SIG-M5 (cell line): ENCODE data around the gene RAP1GAP2.
A peak's percentile ranks its signal among the peaks of the same experiment; 100 is the strongest.

ENCODE experiments used
- DNase-seq: peaks from one replicate; lab custom pipeline; 2025; lab: John Stamatoyannopoulos, UW

RAP1GAP2 gene

DNA sequence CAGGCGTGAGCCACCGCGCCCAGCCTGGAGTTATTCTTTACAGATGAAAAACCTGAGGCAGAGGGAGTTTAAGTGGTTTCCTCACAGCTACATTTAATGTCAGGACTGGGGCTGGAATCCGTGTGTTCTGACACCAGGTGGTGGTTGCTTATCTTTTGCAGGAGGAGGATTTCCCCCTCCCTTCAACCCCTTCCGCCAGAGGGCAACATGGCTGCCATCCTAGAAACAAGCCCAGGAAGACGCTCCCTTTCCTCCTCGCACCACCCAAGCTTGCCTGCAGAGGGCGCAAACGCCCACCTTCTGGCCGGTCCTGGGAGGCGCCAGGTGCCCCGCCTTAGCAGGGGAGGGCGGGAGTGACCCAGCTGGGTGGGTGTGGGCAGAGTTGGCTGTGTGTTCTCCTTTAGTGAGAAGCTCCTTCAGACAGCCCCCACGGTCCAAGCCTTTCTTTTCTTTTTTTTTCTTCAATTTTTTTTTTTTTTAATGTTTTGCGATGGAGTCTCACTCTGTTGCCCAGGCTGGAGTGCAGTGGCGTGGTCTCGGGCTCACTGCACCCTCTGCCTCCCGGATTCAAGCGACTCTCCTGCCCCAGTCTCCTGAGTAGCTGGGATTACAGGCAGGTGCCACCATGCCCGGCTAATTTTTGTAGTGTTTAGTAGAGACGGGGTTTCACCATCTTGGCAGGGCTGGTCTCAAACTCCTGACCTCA lies 9.9 kb upstream of the RAP1GAP2 start:
- peak; percentile 33 for DNase-seq

DNA sequence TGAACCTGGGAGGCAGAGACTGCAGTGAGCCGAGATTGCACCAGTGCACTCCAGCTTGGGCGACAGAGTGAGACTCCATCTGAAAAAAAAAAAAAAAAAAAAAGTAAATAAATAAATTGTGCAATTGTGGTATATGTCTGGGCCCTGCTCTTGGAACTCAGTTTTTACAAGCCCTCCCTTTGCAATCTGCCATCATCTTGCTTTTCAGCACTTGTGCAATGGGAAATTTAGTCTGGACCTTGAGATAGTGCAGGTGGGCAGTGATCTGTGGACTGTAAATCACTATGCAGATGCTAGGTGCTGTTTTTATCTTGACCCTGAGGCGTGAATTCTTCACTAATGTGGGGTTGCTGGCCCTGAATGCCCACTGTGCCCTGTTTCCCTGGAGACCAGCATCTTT lies 6.5 kb upstream of the RAP1GAP2 start:
- no peak for DNase-seq

DNA sequence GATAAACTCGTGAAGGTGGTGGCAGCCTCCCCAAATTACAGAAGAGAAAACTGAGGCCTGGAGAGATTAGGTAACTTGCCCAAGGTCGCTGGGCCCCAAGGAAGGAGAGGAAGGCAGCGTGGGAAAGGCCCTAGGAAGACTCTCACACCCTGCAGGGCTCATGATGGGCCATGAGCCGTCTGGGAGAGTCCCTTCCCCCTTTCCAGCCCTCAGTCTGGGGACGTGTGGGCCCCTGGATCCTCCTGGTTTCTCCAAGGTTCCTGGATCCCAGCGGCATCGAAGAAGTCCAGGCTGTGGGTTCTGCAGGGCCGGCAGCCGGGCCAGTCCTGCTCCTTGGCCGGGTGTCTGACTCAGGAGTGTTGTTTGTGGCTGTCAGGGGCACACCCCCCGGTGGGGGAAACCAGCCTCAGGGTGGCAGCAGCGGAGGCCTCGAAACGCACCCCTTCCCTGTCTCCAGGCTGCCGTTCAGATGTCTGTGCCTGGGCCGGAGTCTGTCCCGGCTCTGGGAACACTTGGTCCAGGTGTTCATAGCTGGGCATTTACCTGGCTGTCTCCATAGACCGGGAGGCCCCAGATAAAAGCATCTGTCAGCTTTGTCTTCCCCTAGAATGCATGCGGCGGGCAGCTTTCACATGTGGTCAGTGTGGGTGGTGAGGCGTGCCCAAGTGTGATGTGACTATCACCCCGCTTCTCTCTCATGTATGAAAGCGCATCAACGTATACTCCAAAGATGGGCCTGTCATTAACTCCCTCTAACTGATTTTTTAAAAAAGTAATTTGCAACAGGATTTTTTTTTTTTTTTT lies 3.7 kb upstream of the RAP1GAP2 start:
- DNase-seq = no peak

DNA sequence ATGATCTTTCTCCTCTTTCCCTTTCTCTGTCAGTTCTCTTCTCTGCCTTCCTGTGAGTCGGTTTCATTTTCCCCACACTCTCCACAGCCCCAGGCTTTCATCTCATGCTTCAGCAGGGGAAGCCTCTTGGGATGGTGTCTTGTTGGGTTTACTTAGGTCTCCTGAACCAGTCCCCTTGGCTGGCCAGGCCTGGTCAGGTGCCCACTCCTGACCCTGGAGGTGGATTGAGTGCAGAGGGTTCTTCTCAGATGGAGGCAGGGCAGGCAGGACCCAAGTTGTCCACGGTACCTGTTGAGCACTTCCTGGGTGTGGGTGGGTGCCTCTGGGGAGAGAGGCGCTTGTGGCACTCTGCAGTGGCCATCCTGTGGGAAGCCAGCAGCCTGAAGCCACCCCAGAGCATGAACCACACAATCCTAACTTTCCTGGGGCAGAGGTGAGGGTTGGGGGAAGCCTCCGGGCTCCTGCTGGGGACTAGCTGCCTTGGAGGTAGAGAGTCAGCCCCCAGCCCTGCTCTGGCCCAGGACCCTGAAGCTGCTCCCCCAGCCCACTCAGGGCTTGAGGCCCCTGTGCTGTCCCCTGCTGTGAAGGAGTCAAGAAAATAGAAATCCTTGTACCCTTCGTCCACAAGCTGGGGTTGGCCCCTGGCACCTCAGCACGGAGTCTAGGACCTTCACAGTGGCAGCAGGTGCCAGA lies 2.0 kb upstream of the RAP1GAP2 start:
- no peak for DNase-seq

DNA sequence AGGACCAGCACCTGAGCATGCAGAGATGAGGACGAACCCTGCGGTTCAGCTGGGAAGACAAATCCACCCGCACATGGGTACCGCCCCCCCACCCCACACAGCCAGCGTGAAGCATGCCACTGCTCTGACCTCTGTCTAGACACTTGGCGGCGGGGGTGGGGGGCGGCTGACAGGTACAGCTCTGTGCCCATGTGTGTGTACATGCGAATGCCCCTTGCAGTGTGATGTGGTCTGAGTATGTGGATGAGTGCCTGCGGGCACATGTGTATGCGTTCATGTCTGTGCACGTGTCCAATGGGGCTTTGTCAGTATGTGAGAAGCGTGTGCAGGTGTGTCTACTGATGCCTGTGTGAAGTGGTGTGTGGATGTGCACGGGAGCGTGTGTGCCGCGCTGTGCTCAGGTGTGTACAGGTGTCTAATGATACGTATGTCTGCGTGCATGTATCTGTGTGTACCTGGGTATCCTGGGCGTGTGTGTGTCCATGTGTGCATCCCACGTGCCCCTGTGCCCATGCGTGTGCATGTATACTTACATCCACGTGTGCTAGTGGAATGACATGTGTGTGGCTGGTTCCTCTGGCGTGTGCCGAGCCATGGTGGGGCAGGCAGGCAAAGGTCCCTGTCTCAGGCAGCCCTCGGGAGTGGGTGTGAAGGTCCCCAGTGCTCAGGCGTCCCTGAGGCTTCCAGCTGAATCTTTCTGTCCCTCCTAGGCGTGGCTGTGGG lies 636 bp upstream of the RAP1GAP2 start:
- DNase-seq = no peak

DNA sequence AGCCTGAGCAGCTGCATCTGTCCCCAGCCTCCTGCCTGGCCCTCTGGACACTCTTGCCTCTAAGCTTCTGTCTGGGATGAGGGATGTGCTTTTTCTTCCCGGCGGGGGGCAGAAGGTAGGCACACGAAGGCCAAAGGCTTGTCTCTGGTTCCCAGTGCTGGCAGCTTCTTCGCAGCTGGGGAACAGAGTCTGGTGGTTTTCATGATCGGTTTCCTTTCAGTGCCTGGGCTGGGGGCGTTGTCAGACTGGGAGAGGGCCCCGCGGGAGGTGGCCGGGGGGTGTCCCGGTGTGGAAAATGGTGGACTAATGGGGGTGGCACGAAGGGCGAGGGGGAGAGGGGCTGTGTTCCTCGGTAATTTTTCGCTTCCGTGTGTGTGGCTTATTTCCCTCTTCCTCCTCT lies 988 bp downstream of the RAP1GAP2 start:
- DNase-seq = no peak

DNA sequence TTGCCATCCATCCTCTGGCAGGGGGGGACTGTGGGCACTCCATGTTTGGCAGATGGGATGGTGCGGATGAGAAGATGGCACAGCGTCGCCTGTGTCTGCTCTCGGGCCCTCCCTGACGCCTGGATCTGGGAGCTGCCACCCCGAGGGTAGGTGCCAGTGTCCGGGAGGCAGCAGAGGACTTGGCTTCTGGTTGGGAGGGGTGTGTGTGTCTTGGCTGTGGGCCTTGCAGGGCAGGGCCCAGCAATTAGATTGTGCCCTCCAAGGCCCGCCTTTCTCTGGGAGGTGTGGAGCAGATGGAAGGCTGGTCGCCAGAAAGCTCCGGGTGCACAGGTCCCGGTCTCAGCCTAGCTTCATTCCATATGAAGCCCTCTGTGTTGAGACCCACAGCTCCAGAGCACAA lies 1.4 kb downstream of the RAP1GAP2 start:
- no peak for DNase-seq

DNA sequence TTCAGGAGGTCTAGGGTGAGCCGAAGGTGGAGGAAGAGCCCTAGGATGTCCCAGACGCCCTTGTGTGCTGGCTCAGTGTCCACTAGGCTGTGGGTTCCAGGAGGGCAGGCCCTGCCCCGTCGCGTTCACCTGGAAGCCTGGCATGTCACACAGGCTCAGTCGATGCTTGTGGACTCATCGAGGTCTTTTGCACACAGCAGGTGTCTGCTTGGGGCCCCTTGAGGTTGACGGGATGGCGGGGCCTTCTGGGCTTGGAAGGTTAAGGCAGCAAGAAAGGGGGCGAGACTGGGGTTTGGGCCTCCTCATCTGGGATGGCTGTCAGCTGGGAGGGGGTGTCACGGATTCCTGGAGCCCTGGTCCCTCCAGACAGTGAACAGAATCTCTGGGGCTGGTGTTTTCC lies 1.9 kb downstream of the RAP1GAP2 start:
- no peak for DNase-seq

DNA sequence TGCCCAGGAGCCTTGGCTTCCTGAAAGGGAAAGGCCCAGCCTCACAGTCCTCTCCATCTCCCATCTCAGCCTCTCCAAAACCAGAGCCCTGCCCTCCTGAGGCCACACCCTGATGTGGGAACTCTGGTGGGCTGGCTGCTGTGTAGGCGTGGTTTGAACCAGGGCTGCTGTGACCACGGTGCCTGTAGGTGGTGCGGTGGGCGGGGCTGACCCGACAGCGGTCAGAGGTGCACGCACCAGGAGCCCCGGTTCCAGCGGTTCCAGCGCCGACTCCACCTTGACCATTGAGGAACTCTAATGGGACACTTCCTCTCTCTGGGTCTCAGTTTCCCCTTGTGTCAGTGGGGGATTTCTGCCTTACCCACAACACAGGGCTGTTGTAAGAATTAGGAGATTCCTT lies 2.4 kb downstream of the RAP1GAP2 start:
- no peak for DNase-seq

DNA sequence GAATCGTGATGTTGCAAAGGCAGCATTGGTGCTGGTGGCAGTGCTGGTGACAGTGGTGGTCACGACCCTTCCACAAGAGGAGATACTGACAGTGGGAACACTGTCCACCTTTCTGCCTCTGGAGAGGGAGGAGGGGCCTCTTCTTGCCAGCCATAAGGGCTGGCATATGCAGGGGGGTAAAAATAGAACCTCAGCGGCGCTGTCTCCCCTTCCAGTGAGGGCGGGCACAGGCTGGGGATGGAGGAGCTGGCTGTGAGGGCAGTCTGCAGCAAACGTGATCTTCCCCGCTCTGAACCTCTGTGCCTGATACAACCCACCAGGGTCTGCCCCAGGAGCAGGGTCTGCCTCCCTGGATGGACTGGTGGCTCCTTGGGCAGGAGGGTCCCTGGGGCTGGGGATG lies 3.4 kb downstream of the RAP1GAP2 start:
- no peak for DNase-seq

DNA sequence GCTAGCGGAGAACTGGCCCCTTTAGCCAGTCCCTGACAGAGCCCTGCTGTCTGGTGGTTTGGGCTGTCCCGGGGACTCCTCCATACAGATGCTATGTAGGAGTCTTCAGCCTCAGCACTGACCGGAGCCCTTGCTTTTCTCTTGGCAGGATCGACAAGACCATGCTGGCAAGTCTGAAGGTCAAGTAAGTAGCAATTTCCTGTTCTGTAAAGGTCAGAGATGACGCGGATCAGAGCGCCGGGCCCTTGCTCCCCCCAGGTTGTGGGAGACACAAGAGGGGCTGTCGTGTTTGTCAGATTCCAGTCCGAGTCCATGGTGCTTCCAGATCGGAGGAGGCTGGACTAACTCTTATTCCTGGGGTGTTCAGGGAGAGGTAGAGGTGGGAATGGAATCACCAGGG lies 4.1 kb downstream of the RAP1GAP2 start:
- DNase-seq = no peak

DNA sequence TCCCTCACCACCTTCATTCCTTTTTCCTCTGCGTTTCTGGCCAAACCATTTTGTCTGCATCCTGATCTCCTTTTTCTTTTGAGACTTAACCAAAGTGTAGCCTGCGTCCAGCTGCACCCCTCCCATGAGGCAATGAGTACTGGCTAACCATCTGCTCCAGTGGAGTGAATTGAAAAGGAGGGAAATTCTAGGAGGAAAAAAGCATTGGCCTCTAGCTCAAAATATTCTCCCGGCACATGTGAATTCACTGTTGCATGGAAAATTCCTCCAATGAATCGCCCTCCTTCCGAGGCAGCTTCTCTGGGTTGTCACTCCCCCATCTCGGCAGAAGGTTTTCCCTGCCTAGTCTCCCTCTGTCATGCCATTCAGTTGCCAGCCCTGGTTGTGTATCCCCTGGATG lies 5.6 kb downstream of the RAP1GAP2 start:
- no peak for DNase-seq

DNA sequence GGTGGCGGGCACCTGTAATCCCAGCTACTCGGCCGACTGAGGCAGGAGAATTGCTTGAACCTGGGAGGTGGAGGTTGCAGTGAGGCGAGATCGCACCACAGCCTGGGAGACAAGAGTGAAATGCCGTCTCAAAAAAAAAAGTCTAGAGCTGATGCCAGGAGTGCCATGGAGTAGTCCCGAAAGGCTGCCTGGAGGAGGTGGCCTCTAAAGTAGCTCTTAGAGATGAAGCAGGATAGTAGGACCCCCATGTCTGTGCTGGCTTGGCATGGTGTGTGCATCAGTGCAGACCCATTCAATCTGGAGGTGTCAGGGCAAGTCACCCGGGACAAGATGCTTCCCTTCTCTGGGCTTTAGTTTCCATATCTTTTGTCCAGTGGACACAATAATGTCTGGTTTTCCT lies 6.3 kb downstream of the RAP1GAP2 start:
- DNase-seq = no peak

DNA sequence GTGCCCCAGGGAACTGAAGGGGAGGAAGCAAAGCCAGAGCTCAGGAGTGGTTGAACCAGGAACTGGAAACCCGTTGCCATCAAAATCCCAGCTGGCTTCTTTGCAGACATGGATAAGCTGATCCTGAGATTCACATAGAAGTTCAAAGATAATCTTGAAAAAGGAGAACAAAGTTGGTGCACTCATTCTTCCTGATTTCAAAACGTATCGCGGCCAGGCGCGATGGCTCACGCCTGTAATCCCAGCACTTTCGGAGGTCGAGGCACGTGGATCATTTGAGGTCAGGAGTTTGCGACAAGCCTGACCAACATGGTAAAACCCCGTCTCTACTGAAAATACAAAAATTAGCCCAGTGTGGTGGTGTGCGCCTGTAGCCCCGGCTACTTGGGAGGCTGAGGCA lies 7.1 kb downstream of the RAP1GAP2 start:
- no peak for DNase-seq

DNA sequence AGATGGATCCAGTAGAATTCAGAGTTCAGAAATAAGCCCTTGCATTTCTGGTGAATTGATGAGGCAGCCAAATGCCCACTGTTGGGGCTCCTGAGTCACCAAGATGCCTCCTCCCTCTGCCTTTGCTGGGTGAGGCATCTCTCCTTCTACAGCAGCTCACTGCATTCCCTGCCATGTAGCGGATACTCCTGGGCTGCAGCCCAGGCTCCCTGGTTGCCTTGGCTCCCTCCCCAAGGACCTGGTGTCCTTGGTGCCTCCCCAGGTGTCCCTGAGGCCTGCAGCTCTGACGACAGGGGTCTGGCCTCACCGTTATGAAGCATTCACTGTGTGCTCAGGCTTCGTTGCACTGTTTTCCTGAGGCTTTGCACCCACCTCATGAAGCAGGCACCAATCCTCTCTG lies 7.7 kb downstream of the RAP1GAP2 start:
- DNase-seq = no peak

DNA sequence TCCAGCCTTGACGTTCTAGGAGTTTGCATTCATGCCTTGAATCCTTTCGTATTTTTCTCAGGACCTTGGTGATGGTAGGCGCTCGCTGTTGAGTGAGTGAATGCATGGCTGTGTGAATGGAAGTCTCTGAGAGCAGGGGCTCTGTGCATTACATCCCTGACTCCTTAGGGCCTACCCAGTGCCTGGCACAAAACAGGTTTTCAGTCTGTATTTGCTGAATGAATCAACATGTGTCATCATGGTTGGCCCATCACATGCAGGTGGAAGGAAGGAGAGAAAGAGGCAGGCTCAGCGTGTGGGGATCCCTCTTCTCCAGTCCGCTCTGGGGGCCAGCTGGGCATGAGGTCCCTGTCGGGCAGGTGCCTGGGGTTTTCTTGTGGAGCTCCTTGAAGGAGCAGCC lies 8.7 kb downstream of the RAP1GAP2 start:
- no peak for DNase-seq

DNA sequence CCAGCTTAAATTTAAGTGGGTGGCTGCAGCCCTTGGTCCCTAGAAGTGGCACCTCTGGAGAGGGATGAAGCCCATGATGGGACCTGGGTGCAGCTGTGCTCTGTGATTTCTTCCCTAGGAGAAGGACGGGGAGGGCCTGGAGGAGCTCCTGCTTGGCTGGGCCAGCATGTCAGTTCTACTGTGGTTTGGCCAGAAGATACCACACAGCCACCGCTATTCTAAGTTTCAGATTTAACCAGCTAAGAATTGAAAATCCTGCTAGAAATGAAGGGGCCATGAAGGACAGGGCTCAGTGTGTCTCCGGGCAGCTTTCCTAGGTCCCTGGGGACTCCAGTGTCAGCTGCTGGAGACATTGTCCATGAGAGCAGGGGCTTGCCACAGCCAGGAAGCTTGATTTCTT lies 9.7 kb downstream of the RAP1GAP2 start:
- no peak for DNase-seq

DNA sequence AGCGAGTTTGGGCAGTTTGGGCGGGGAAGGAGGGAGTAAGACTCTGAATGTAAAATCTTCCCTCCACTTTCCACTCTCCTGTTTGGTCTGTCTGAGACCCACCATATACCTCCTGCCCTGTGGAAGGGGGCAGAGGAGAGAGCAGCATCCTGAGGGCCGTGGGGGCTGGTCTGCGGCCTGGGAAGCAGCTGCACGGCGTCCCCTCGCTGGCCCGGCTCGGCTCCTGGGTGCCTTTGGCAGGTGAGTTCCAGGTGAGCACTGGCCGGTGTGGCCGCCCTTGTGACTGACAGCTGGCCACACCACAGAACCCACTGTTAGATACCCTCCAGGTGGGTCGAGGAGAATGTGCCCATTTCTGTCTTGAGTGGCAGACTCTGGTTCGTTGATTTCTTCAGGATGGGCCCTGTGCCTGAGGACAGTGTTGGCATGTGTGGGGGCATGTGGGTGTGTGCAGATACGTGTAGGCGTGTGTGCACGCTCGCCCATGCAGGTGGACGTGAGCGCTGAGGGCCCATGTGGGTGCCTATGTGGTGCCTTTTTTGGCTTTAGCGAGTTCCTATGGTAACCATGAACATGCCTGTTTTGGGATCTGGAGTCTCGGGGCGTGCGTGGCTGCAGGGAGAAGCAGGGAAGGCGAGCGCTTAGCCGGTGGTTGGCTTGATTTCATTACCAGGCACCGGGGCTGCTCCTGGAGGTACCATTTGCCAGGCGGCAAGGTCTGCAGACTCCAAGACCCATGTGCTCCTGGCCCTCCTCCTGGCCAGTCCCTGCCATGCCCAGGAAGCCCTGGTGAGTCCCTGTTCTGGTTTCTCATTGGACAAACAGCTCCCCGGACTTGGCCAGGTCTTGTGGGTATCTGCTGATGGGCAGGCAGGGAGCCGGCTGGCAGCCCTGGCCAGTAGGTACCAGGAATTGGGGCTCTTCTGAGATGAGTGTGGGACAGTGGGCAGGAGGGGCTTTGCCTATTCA lies 12.4 kb downstream of the RAP1GAP2 start:
- no peak for DNase-seq

DNA sequence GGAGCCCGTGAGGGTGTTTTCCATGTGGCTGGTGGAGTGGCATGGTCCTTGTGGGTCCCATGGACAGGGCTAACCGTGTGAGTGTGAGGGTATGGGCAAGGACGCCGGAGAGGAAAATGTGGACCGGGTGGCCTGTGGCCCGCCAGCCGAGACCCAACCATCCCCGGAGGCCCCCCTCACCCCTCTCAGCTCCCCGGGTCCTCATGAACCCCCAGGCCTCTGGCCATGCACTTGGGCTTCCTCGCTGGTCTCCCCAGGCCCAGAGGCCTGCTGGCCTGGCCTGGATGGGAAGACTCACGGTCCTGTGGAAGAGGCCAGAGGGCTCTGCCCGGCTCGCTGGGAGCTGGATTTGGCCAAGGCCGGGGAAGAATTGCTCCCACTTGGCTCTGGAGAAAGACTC lies 13.1 kb downstream of the RAP1GAP2 start:
- DNase-seq = no peak

DNA sequence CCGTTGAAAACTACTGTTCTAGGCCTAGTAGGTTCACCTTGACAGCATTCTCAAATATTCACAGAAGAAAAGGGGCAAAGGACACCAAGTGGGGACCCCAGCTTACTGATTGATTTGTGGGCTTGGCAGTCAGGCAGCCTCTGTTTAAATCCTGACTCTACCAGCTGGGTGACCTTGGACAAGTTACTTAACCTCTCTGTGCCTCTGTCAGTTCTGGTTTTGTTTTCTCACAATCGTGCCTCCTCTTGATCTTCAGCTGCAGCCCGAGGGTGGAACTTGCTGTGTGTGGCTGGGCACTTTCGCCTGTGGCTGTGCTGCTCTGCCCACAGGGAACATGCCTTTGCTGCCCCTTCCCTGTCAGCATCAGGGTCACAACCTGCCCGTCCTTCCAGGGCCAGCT lies 17.8 kb downstream of the RAP1GAP2 start:
- DNase-seq = no peak
